ENCODE measurements around the gene GJA4. TPM values are rescaled to one million over a fixed set of nuclear protein-coding genes. Genes with fewer than 3 reads are reported as not detected.

The GJA4 gene
- total and polyA plus RNA-seq, 2 of the 8 experiments (the other 6 are each of a cell fraction or from before 2014, with no cell fraction given): 3.2 to 3.9 TPM

DNA sequence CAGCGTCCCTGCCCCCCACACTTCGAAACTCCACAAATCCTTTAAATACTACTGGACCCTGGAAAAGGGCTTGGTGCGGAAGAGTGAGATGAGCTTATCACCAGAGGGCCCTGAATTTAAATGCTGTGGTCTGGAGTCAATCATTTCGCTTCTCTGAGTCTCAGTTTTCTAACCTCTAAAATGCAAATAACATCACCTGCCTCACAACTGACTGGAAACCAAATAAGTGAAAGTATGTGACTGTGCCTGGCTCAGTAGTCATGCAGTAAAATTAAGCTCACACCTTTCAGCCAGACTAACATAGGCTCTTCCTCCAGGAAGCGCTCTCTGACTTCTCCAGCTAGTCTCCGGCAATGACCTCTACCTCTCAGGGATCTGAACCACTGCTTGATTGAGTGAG is 4.2 kb downstream of the GJA4 start (continued):
- TF ChIP-seq, protein P1, sequence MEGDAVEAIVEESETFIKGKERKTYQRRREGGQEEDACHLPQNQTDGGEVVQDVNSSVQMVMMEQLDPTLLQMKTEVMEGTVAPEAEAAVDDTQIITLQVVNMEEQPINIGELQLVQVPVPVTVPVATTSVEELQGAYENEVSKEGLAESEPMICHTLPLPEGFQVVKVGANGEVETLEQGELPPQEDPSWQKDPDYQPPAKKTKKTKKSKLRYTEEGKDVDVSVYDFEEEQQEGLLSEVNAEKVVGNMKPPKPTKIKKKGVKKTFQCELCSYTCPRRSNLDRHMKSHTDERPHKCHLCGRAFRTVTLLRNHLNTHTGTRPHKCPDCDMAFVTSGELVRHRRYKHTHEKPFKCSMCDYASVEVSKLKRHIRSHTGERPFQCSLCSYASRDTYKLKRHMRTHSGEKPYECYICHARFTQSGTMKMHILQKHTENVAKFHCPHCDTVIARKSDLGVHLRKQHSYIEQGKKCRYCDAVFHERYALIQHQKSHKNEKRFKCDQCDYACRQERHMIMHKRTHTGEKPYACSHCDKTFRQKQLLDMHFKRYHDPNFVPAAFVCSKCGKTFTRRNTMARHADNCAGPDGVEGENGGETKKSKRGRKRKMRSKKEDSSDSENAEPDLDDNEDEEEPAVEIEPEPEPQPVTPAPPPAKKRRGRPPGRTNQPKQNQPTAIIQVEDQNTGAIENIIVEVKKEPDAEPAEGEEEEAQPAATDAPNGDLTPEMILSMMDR (IDR thresholded peaks at IDR 0.05; ENCODE audit: control extremely low read depth in 1 of 3, insufficient read depth in 1 of 3, low read depth in 1 of 3, low read length in 3 of 3): peak in 1 of 3 experiments; percentile 5; a peak in 2 of 4 replicates
